ENCODE measurements around the gene PTPRK. TPM values are rescaled to one million over a fixed set of nuclear protein-coding genes. Genes with fewer than 3 reads are reported as not detected.

PTPRK gene
- total and polyA plus RNA-seq, 4 donors: 12.1 to 61.2 (median 29.1) TPM

DNA sequence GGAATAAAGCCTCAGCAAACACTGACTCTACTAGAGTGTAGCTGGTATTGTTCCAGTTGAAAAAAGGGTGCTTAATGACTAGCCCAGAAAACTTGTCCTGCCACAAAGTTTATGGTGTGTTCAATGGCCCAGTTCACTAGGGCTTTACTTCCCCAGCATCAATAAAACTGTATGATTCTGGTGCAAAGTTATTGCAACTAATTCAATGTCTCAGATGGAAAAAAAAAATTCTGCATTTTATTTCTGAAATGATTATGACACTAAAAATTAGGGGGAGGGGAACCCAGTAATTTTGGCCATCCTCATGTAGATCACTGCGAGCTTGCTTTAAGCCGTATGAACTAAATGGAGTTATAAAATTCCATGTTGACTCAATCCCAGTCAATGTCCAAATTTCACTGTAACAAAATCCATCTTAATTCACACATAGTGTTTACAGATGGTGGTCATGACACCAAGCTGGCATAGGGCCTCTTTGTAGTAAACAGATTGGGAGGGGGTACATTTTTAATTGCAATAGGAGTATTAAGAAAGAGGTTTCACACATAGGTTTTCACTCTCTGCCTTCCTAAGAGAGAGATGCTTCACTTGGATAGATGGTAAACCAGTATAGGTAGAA is 41.2 kb downstream of the PTPRK start:
- TF ChIP-seq TAF1 (conservative IDR thresholded peaks at IDR 0.05) (no peak), HNF4G (IDR thresholded peaks at IDR 0.05) (no peak), HNF4A (conservative IDR thresholded peaks at IDR 0.05) (peak; percentile 26 to 27), FOXA1 (IDR thresholded peaks at IDR 0.05) (no peak), RXRA (IDR thresholded peaks at IDR 0.05) (no peak)
- TF ChIP-seq, protein P1, sequence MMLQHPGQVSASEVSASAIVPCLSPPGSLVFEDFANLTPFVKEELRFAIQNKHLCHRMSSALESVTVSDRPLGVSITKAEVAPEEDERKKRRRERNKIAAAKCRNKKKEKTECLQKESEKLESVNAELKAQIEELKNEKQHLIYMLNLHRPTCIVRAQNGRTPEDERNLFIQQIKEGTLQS (IDR thresholded peaks at IDR 0.05): no peak
- TF ChIP-seq, protein P2, sequence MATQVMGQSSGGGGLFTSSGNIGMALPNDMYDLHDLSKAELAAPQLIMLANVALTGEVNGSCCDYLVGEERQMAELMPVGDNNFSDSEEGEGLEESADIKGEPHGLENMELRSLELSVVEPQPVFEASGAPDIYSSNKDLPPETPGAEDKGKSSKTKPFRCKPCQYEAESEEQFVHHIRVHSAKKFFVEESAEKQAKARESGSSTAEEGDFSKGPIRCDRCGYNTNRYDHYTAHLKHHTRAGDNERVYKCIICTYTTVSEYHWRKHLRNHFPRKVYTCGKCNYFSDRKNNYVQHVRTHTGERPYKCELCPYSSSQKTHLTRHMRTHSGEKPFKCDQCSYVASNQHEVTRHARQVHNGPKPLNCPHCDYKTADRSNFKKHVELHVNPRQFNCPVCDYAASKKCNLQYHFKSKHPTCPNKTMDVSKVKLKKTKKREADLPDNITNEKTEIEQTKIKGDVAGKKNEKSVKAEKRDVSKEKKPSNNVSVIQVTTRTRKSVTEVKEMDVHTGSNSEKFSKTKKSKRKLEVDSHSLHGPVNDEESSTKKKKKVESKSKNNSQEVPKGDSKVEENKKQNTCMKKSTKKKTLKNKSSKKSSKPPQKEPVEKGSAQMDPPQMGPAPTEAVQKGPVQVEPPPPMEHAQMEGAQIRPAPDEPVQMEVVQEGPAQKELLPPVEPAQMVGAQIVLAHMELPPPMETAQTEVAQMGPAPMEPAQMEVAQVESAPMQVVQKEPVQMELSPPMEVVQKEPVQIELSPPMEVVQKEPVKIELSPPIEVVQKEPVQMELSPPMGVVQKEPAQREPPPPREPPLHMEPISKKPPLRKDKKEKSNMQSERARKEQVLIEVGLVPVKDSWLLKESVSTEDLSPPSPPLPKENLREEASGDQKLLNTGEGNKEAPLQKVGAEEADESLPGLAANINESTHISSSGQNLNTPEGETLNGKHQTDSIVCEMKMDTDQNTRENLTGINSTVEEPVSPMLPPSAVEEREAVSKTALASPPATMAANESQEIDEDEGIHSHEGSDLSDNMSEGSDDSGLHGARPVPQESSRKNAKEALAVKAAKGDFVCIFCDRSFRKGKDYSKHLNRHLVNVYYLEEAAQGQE (IDR thresholded peaks at IDR 0.05): no peak
- H3K9me3 ChIP-seq (ENCODE audit: control insufficient read depth in 4 of 4, low read length in 3 of 4): no peaks in the 10 kb centered on the region
- H3K9ac ChIP-seq (ENCODE audit: low read depth in 1 of 2, low read length in 2 of 2): no peak overlapping the region
- WGBS: 44% methylated on average over 2 of the region's 2 CpGs
- peak overlapping the region; percentile 75 for H3K27ac ChIP-seq (ENCODE audit: low read depth in 1 of 2, low read length in 2 of 2)
- no peaks in the 10 kb centered on the region for H3K36me3 ChIP-seq (ENCODE audit: control insufficient read depth in 4 of 4, insufficient read depth in 3 of 4, low read depth in 1 of 4, low read length in 3 of 4)
- H3K27me3 ChIP-seq (ENCODE audit: control insufficient read depth in 4 of 4, insufficient read depth in 4 of 4, low read length in 3 of 4): no peaks in the 10 kb centered on the region
- H3K4me3 ChIP-seq (ENCODE audit: low read depth in 1 of 3, low read length in 3 of 3): peak overlapping the region in 2 of 3 donors; percentile 42 to 55
- DNase-seq (ENCODE audit: low spot score): no peak
- peaks cover 8 to 39% (median 12%) of the 10 kb centered on the region in 4 donors for H3K4me1 ChIP-seq (ENCODE audit: control insufficient read depth in 4 of 4, insufficient read depth in 4 of 4, low read length in 3 of 4)

DNA sequence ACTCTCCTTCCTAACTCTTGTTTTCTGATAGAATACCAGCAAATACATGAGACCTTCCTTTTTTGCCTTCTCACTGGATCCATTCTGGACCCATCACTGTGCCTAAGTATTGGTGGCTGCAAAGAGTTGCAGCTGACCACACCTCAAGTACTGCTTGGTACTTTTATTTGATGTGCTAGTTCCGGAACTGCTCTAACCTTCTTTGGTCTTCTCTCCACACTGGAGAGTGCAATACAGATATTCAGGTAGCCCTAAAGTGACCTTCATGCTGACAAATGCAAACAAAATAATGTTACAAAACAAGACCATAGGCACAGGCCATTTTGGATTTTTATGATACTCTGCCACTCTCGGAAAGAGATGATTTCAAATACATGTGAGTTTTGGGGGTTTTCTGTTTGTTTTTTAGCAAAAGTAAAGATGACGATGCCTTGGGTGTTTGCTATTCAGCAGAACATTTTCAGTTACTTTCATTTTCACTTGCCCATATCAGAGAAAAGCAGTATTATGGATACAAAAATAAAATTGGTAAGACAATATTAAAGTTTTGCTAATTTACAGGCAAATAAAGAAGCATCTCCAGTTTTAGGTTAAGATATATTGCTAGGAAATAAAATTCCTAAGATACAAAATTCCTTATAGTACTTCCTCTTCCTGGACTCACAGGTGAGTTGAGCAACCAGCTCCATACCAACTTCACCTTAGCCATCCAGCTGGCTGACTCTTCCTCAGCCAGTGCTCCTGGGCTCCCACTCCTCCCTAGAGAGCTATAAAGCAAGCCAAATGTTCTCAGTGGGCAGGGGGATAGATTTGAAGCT is 42.0 kb downstream of the PTPRK start:
- peaks cover 8 to 37% (median 12%) of the 10 kb centered on the region in 4 donors for H3K4me1 ChIP-seq (ENCODE audit: control insufficient read depth in 4 of 4, insufficient read depth in 4 of 4, low read length in 3 of 4)
- H3K9ac ChIP-seq (ENCODE audit: low read depth in 1 of 2, low read length in 2 of 2): peak overlapping the region in 1 of 2 donors; percentile 78
- TF ChIP-seq, protein P3, sequence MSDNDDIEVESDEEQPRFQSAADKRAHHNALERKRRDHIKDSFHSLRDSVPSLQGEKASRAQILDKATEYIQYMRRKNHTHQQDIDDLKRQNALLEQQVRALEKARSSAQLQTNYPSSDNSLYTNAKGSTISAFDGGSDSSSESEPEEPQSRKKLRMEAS (IDR thresholded peaks at IDR 0.05): no peak
- TF ChIP-seq TAF1 (conservative IDR thresholded peaks at IDR 0.05) (no peak), RXRA (IDR thresholded peaks at IDR 0.05) (peak; percentile 26 to 38), SP1 (IDR thresholded peaks at IDR 0.05) (peak; percentile 7), YY1 (IDR thresholded peaks at IDR 0.05) (peak; percentile 94), HNF4A (conservative IDR thresholded peaks at IDR 0.05) (peak; percentile 18 to 33)
- TF ChIP-seq, protein P4, sequence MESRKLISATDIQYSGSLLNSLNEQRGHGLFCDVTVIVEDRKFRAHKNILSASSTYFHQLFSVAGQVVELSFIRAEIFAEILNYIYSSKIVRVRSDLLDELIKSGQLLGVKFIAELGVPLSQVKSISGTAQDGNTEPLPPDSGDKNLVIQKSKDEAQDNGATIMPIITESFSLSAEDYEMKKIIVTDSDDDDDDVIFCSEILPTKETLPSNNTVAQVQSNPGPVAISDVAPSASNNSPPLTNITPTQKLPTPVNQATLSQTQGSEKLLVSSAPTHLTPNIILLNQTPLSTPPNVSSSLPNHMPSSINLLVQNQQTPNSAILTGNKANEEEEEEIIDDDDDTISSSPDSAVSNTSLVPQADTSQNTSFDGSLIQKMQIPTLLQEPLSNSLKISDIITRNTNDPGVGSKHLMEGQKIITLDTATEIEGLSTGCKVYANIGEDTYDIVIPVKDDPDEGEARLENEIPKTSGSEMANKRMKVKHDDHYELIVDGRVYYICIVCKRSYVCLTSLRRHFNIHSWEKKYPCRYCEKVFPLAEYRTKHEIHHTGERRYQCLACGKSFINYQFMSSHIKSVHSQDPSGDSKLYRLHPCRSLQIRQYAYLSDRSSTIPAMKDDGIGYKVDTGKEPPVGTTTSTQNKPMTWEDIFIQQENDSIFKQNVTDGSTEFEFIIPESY (IDR thresholded peaks at IDR 0.05): no peak
- H3K9me3 ChIP-seq (ENCODE audit: control insufficient read depth in 4 of 4, low read length in 3 of 4): no peaks in the 10 kb centered on the region
- DNase-seq (ENCODE audit: low spot score): no peak
- peak overlapping the region; percentile 42 to 55 (median 48) for H3K4me3 ChIP-seq (ENCODE audit: low read depth in 1 of 3, low read length in 3 of 3)
- 21% methylated on average over 3 of the region's 3 CpGs for WGBS
- peak overlapping the region; percentile 75 for H3K27ac ChIP-seq (ENCODE audit: low read depth in 1 of 2, low read length in 2 of 2)
- no peaks in the 10 kb centered on the region for H3K27me3 ChIP-seq (ENCODE audit: control insufficient read depth in 4 of 4, insufficient read depth in 4 of 4, low read length in 3 of 4)
- no peaks in the 10 kb centered on the region for H3K36me3 ChIP-seq (ENCODE audit: control insufficient read depth in 4 of 4, insufficient read depth in 3 of 4, low read depth in 1 of 4, low read length in 3 of 4)

Data from liver (tissue), 9 donors.